ENCODE results near the gene CACNA2D3.

- TF ChIP-seq EZH2phosphoT487 (IDR thresholded peaks at IDR 0.05; ENCODE audit: insufficient read depth, low read depth) (no peak), EZH2 (IDR thresholded peaks at IDR 0.05; ENCODE audit: insufficient read depth, poor library complexity, severe bottlenecking) (no peak)
Measured at GRCh38 chr3:54237788-54238502, 115.6 kb downstream of the CACNA2D3 start.
